Muscle layer of colon (tissue), 2 donors: ENCODE results near the gene NCOA5.

Experiments used
- H3K27ac ChIP-seq: one replicate; pipeline ENCODE4 v1.7.0; 2013; ENCODE audit warnings: low read depth, mild to moderate bottlenecking, low read length, moderate library complexity
- H3K27me3 ChIP-seq, 2 donors: one replicate each; pipeline ENCODE4 v1.7.0; 2013; ENCODE audit warnings: low read length in 2 of 2, mild to moderate bottlenecking in 2 of 2; ENCODE audit not compliant: insufficient read depth in 2 of 2, control insufficient read depth in 1 of 2
- H3K36me3 ChIP-seq: one replicate; pipeline ENCODE4 v1.7.0; 2013; ENCODE audit warnings: mild to moderate bottlenecking, low read length; ENCODE audit not compliant: insufficient read depth
- H3K4me1 ChIP-seq: one replicate; pipeline ENCODE4 v1.7.0; 2013; ENCODE audit warnings: mild to moderate bottlenecking, low read length; ENCODE audit not compliant: insufficient read depth
- H3K4me3 ChIP-seq, 2 donors: one replicate each; pipeline ENCODE4 v1.7.0; 2013; ENCODE audit warnings: low read length in 2 of 2, low read depth in 1 of 2, mild to moderate bottlenecking in 1 of 2, moderate library complexity in 1 of 2
- H3K9ac ChIP-seq: one replicate; pipeline ENCODE4 v1.7.0; 2013; ENCODE audit warnings: low read length
- H3K9me3 ChIP-seq: one replicate; pipeline ENCODE4 v1.7.0; 2013; ENCODE audit warnings: mild to moderate bottlenecking, low read length
- donor health status: abdominal sarcoma.
- donor health status: Adenocarcinoma of cecum.

The NCOA5 gene

GRCh38 chr20:46046588-46047310, 43.0 kb downstream of the NCOA5 start:
- Histone ChIP-seq H3K4me3 (no peak overlapping the region), H3K4me1 (no peaks in the 10 kb centered on the region), H3K9me3 (no peaks in the 10 kb centered on the region), H3K9ac (no peak overlapping the region), H3K36me3 (no peaks in the 10 kb centered on the region), H3K27me3 (peaks cover 4 to 10% of the 10 kb centered on the region in 2 donors), H3K27ac (no peak overlapping the region)

GRCh38 chr20:46044896-46045295, 44.9 kb downstream of the NCOA5 start:
- Histone ChIP-seq H3K9ac (no peak overlapping the region), H3K36me3 (no peaks in the 10 kb centered on the region), H3K27me3 (peaks cover 4 to 14% of the 10 kb centered on the region in 2 donors), H3K4me3 (no peak overlapping the region), H3K4me1 (no peaks in the 10 kb centered on the region), H3K27ac (no peak overlapping the region), H3K9me3 (no peaks in the 10 kb centered on the region)

GRCh38 chr20:46043556-46043955, 46.2 kb downstream of the NCOA5 start:
- Histone ChIP-seq H3K4me1 (no peaks in the 10 kb centered on the region), H3K27ac (no peak overlapping the region), H3K36me3 (no peaks in the 10 kb centered on the region), H3K27me3 (peaks cover 0 to 14% of the 10 kb centered on the region in 2 donors), H3K4me3 (no peak overlapping the region), H3K9ac (no peak overlapping the region), H3K9me3 (no peaks in the 10 kb centered on the region)

GRCh38 chr20:46040902-46041535, 48.7 kb downstream of the NCOA5 start:
- Histone ChIP-seq H3K4me1 (no peaks in the 10 kb centered on the region), H3K9ac (no peak overlapping the region), H3K4me3 (no peak overlapping the region), H3K27ac (no peak overlapping the region), H3K36me3 (no peaks in the 10 kb centered on the region), H3K9me3 (no peaks in the 10 kb centered on the region), H3K27me3 (peaks cover 0 to 14% of the 10 kb centered on the region in 2 donors)

GRCh38 chr20:46037036-46037435, 52.7 kb downstream of the NCOA5 start:
- no peaks in the 10 kb centered on the region for H3K36me3 ChIP-seq
- H3K9ac ChIP-seq = no peak overlapping the region
- no peaks in the 10 kb centered on the region for H3K9me3 ChIP-seq
- no peak overlapping the region for H3K4me3 ChIP-seq
- H3K27ac ChIP-seq = no peak overlapping the region
- no peaks in the 10 kb centered on the region for H3K4me1 ChIP-seq
- peaks cover 10 to 22% of the 10 kb centered on the region in 2 donors for H3K27me3 ChIP-seq

GRCh38 chr20:46036370-46036769, 53.4 kb downstream of the NCOA5 start:
- H3K4me3 ChIP-seq = no peak overlapping the region
- no peaks in the 10 kb centered on the region for H3K36me3 ChIP-seq
- H3K27me3 ChIP-seq = peaks cover 11 to 22% of the 10 kb centered on the region in 2 donors
- no peaks in the 10 kb centered on the region for H3K4me1 ChIP-seq
- no peak overlapping the region for H3K27ac ChIP-seq
- H3K9ac ChIP-seq = no peak overlapping the region
- no peaks in the 10 kb centered on the region for H3K9me3 ChIP-seq

- Histone ChIP-seq H3K27me3 (peaks cover 17 to 29% of the 10 kb centered on the region in 2 donors), H3K4me1 (no peaks in the 10 kb centered on the region), H3K9me3 (no peaks in the 10 kb centered on the region), H3K27ac (no peak overlapping the region), H3K4me3 (no peak overlapping the region), H3K36me3 (no peaks in the 10 kb centered on the region), H3K9ac (no peak overlapping the region)
Measured at GRCh38 chr20:46035713-46036112, 54.0 kb downstream of the NCOA5 start.

GRCh38 chr20:46035253-46035652, 54.5 kb downstream of the NCOA5 start:
- H3K36me3 ChIP-seq = no peaks in the 10 kb centered on the region
- H3K4me1 ChIP-seq = no peaks in the 10 kb centered on the region
- H3K9ac ChIP-seq = no peak overlapping the region
- no peak overlapping the region for H3K4me3 ChIP-seq
- H3K27ac ChIP-seq = no peak overlapping the region
- H3K9me3 ChIP-seq = no peaks in the 10 kb centered on the region
- peaks cover 17 to 33% of the 10 kb centered on the region in 2 donors for H3K27me3 ChIP-seq

GRCh38 chr20:46034039-46034438, 55.7 kb downstream of the NCOA5 start:
- H3K9me3 ChIP-seq = no peaks in the 10 kb centered on the region
- no peaks in the 10 kb centered on the region for H3K36me3 ChIP-seq
- H3K4me1 ChIP-seq = no peaks in the 10 kb centered on the region
- no peak overlapping the region for H3K4me3 ChIP-seq
- H3K27ac ChIP-seq = no peak overlapping the region
- H3K27me3 ChIP-seq = peaks cover 17 to 45% of the 10 kb centered on the region in 2 donors
- no peak overlapping the region for H3K9ac ChIP-seq

- Histone ChIP-seq H3K9me3 (no peaks in the 10 kb centered on the region), H3K36me3 (no peaks in the 10 kb centered on the region), H3K9ac (no peak overlapping the region), H3K4me1 (no peaks in the 10 kb centered on the region), H3K27me3 (peaks cover 17 to 55% of the 10 kb centered on the region in 2 donors), H3K4me3 (no peak overlapping the region), H3K27ac (no peak overlapping the region)
Measured at GRCh38 chr20:46031701-46032254, 58.0 kb downstream of the NCOA5 start.

- no peak overlapping the region for H3K4me3 ChIP-seq
- H3K27ac ChIP-seq = no peak overlapping the region
- no peaks in the 10 kb centered on the region for H3K4me1 ChIP-seq
- no peaks in the 10 kb centered on the region for H3K36me3 ChIP-seq
- H3K9ac ChIP-seq = no peak overlapping the region
- peaks cover 17 to 62% of the 10 kb centered on the region in 2 donors for H3K27me3 ChIP-seq
- H3K9me3 ChIP-seq = no peaks in the 10 kb centered on the region
Measured at GRCh38 chr20:46031014-46031569, 58.7 kb downstream of the NCOA5 start.
